RWPE1 (cell line): ENCODE results near the gene VWA5B2.

Experiments
- CTCF ChIA-PET: fragments of 350-600 bp; sonication (Branson Sonifier 250); formaldehyde crosslinking; extraction: SDS; loops from one replicate; lab custom pipeline; 2021; lab: Yijun Ruan, JAX
- POLR2A ChIA-PET: fragments of 400-600 bp; formaldehyde crosslinking; extraction: SDS; loops from one replicate; lab custom pipeline; 2020; ENCODE audit warnings: antibody characterized with exemption; ENCODE audit not compliant: low non-redundant PET; lab: Yijun Ruan, JAX
- DNase-seq: peaks from one replicate; pipeline ENCODE4 v3.0.0; 2012; ENCODE audit warnings: low spot score
- H3K27ac ChIP-seq: fragments of 450-650 bp; 2 replicates; pipeline ENCODE4 v1.5.1; 2017
- CTCF ChIP-seq: fragments of 450-650 bp; conservative IDR thresholded peaks from 2 replicates; pipeline ENCODE4 v1.5.1; 2017; ENCODE audit warnings: low read depth, mild to moderate bottlenecking

The VWA5B2 gene

GRCh38 chr3:184237807-184238206 lies 8.4 kb downstream of the VWA5B2 start:
- ChIA-PET CTCF (interaction anchor here (2.3 kb wide), 1 partner anchor 10 kb away, joined by 17 read pairs; no protein-coding TSS in a partner anchor), POLR2A (no interaction called here)
- no peak for DNase-seq
- no peak for TF ChIP-seq CTCF
- no peak overlapping the region for H3K27ac ChIP-seq

- DNase-seq: no peak
- POLR2A ChIA-PET: interaction anchor here (0.5 kb wide), 1 partner anchor 22 kb away, joined by 3 read pairs; no protein-coding TSS in a partner anchor
- no peak for TF ChIP-seq CTCF
- CTCF ChIA-PET: interaction anchor here (2.3 kb wide), 1 partner anchor 11 kb away, joined by 17 read pairs; no protein-coding TSS in a partner anchor
- no peak overlapping the region for H3K27ac ChIP-seq
Observed at GRCh38 chr3:184238246-184238818, 8.9 kb downstream of the VWA5B2 start.

- CTCF ChIA-PET: no interaction called here
- POLR2A ChIA-PET: no interaction called here
- DNase-seq: no peak
- no peak for TF ChIP-seq CTCF
- no peak overlapping the region for H3K27ac ChIP-seq
Observed at GRCh38 chr3:184239221-184239620, 9.8 kb downstream of the VWA5B2 start.

- ChIA-PET POLR2A (no interaction called here), CTCF (interaction anchor here (0.7 to 4.6 kb wide), 3 partner anchors 10 to 355 kb away, joined by 3 to 40 read pairs (median 5); partner anchors contain the start of genes PARL and VWA5B2)
- no peak for DNase-seq
- no peak overlapping the region for H3K27ac ChIP-seq
- TF ChIP-seq CTCF: no peak
Observed at GRCh38 chr3:184239708-184240107, 10.3 kb downstream of the VWA5B2 start.

GRCh38 chr3:184240384-184241140 lies 11.2 kb downstream of the VWA5B2 start:
- no peak overlapping the region; the same call in 1 of the 2 replicates for H3K27ac ChIP-seq
- TF ChIP-seq CTCF: no peak
- POLR2A ChIA-PET: interaction anchor here (0.6 kb wide), 1 partner anchor 31 kb away, joined by 4 read pairs; no protein-coding TSS in a partner anchor
- no peak for DNase-seq
- CTCF ChIA-PET: interaction anchor here (0.7 to 4.6 kb wide), 7 partner anchors 9 to 356 kb away, joined by 3 to 40 read pairs (median 5); partner anchors contain the start of genes EEF1AKMT4, EIF2B5, PARL and VWA5B2

- no peak for TF ChIP-seq CTCF
- ChIA-PET POLR2A (interaction anchor here (0.6 kb wide), 1 partner anchor 32 kb away, joined by 4 read pairs; no protein-coding TSS in a partner anchor), CTCF (interaction anchor here (0.7 to 4.6 kb wide), 8 partner anchors 9 to 356 kb away, joined by 3 to 40 read pairs (median 4); partner anchors contain the start of genes EEF1AKMT4, EIF2B5, PARL and VWA5B2)
- peak overlapping the region; percentile 47 for H3K27ac ChIP-seq
- no peak for DNase-seq
Observed at GRCh38 chr3:184241141-184241446, 11.7 kb downstream of the VWA5B2 start.
